ENCODE data around the gene DHRS12.

DHRS12 gene

GRCh38 chr13:51840917-51841316 lies 37.0 kb upstream of the DHRS12 start:
- TF ChIP-seq, protein P1, sequence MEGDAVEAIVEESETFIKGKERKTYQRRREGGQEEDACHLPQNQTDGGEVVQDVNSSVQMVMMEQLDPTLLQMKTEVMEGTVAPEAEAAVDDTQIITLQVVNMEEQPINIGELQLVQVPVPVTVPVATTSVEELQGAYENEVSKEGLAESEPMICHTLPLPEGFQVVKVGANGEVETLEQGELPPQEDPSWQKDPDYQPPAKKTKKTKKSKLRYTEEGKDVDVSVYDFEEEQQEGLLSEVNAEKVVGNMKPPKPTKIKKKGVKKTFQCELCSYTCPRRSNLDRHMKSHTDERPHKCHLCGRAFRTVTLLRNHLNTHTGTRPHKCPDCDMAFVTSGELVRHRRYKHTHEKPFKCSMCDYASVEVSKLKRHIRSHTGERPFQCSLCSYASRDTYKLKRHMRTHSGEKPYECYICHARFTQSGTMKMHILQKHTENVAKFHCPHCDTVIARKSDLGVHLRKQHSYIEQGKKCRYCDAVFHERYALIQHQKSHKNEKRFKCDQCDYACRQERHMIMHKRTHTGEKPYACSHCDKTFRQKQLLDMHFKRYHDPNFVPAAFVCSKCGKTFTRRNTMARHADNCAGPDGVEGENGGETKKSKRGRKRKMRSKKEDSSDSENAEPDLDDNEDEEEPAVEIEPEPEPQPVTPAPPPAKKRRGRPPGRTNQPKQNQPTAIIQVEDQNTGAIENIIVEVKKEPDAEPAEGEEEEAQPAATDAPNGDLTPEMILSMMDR (IDR thresholded peaks at IDR 0.05; ENCODE audit: poor library complexity, severe bottlenecking), result no peak
- Histone ChIP-seq H3K4me1 (ENCODE audit: insufficient read depth, poor library complexity, severe bottlenecking) (no peaks in the 10 kb centered on the region), H3K4me3 (ENCODE audit: severe bottlenecking) (no peak overlapping the region), H3K27ac (ENCODE audit: poor library complexity, severe bottlenecking) (no peak overlapping the region), H3K36me3 (ENCODE audit: low read depth) (no peaks in the 10 kb centered on the region), H3K9me3 (ENCODE audit: severe bottlenecking) (no peaks in the 10 kb centered on the region), H3K27me3 (ENCODE audit: insufficient read depth, poor library complexity, severe bottlenecking) (peaks cover 5% of the 10 kb centered on the region)
- DNase-seq (ENCODE audit: low spot score) (no peak), ATAC-seq (ENCODE audit: low read depth) (no peak)

DNA sequence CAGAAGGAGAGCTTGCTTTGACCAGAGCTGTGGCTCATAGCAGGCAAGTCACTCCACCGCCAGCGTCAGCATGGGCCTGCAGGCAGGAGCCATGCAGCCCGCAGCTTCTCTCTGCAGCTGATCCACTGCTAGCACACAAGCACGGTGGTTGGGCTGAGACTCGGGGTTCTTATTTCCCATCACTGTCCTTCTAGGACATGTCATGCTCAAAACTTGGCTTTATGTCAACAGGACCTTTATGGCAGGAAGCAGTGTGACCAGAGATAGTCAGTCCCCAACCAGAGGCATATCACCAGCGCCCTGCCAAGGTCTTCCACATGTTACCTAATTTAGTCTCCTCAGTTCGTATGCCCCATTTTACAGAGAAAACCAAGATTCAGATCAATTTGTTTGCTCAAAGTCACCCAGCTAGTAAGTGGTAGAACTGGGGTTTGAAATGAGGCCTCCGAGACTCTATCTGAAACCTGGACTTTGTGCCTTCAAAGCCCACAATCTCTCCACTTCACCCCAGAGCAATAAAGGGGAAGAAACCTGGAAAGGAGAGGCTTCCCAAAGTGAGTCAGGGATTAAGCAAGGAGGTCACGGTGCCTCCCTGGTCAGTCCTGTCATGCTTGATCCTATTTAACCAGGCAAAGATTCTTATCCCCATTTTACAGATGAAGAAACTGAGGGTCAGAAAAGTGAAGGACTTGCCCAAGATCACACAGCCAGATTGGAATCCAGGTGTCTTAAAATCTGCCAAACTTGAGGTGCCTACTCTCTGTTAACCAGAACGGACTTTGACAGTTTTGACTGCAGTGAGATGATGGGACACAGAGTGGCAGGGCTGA lies 36.0 kb upstream of the DHRS12 start:
- H3K36me3 ChIP-seq (ENCODE audit: low read depth), result no peaks in the 10 kb centered on the region
- DNase-seq (ENCODE audit: low spot score), result no peak
- no peak overlapping the region for H3K27ac ChIP-seq (ENCODE audit: poor library complexity, severe bottlenecking)
- ATAC-seq (ENCODE audit: low read depth), result no peak
- H3K27me3 ChIP-seq (ENCODE audit: insufficient read depth, poor library complexity, severe bottlenecking), result peaks cover 5% of the 10 kb centered on the region
- no peaks in the 10 kb centered on the region for H3K4me1 ChIP-seq (ENCODE audit: insufficient read depth, poor library complexity, severe bottlenecking)
- no peaks in the 10 kb centered on the region for H3K9me3 ChIP-seq (ENCODE audit: severe bottlenecking)
- TF ChIP-seq, protein P1 (IDR thresholded peaks at IDR 0.05; ENCODE audit: poor library complexity, severe bottlenecking), result no peak
- no peak overlapping the region for H3K4me3 ChIP-seq (ENCODE audit: severe bottlenecking)

DNA sequence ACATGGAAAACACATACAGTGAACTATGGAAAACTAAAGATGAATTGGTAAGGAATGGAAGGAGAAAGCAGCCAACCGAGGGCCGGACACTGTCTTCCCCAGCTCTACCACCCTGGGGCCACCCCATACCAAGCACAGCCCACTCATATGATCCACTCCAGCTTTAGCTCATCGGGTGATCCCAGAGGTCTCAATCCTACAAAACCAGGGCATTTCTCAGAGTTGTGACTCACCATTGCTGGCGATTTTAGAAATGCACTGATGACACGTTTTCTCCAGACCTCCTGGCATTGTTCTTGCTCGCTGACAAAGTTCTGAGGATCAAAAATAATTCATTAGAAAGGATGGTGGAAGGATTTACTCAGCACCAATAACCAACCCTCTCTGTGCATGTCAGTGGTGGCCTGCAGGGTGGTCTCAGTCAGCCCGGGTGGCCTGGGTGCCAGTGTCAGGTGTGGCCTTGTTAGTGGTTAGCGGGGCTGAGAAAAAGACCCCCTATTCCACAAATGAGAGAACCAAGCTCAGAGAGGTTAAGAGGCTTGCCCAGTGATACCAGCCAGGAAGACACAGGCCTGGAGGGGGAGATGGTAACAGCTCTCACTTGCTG lies 34.4 kb upstream of the DHRS12 start:
- TF ChIP-seq, protein P1 (IDR thresholded peaks at IDR 0.05; ENCODE audit: poor library complexity, severe bottlenecking), result no peak
- no peak for DNase-seq (ENCODE audit: low spot score)
- ATAC-seq (ENCODE audit: low read depth), result no peak
- Histone ChIP-seq H3K36me3 (ENCODE audit: low read depth) (no peaks in the 10 kb centered on the region), H3K9me3 (ENCODE audit: severe bottlenecking) (no peaks in the 10 kb centered on the region), H3K27ac (ENCODE audit: poor library complexity, severe bottlenecking) (no peak overlapping the region), H3K4me3 (ENCODE audit: severe bottlenecking) (no peak overlapping the region), H3K4me1 (ENCODE audit: insufficient read depth, poor library complexity, severe bottlenecking) (no peaks in the 10 kb centered on the region), H3K27me3 (ENCODE audit: insufficient read depth, poor library complexity, severe bottlenecking) (peaks cover 5% of the 10 kb centered on the region)

DNA sequence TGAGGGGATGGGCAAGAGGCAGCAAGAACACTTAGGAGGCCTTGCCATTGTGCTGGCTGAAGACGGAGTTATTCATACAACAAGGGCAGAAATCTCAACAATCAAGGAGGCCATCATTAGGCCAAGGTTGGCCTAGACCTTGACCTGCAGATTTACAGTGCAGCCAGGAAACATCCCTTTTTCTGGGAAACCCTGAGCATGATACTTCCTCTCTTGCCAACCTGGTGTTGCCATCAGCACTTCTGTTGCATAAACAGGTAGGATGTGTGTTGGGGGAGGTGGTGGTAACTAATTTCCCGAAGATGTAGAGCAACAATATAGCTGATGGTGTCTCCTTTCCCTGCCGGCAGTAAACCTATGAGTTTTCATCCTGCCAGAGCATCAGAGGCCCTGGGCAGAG lies 33.1 kb upstream of the DHRS12 start:
- no peaks in the 10 kb centered on the region for H3K9me3 ChIP-seq (ENCODE audit: severe bottlenecking)
- no peak overlapping the region for H3K4me3 ChIP-seq (ENCODE audit: severe bottlenecking)
- H3K27ac ChIP-seq (ENCODE audit: poor library complexity, severe bottlenecking), result no peak overlapping the region
- TF ChIP-seq, protein P1 (IDR thresholded peaks at IDR 0.05; ENCODE audit: poor library complexity, severe bottlenecking), result no peak
- ATAC-seq (ENCODE audit: low read depth) (no peak), DNase-seq (ENCODE audit: low spot score) (no peak)
- no peaks in the 10 kb centered on the region for H3K27me3 ChIP-seq (ENCODE audit: insufficient read depth, poor library complexity, severe bottlenecking)
- H3K36me3 ChIP-seq (ENCODE audit: low read depth), result no peaks in the 10 kb centered on the region
- H3K4me1 ChIP-seq (ENCODE audit: insufficient read depth, poor library complexity, severe bottlenecking), result no peaks in the 10 kb centered on the region

Data from RWPE2 (cell line).